K562 (cell line): Measurements from ENCODE around the gene PDE6B. TPM values are rescaled to one million over a fixed set of nuclear protein-coding genes. Genes with fewer than 3 reads are reported as not detected.
A peak's percentile ranks its signal among the peaks of the same experiment; 100 is the strongest.

Experiments used
- CBFA2T2 ChIP-seq: fragments of 450-650 bp; conservative IDR thresholded peaks from 2 replicates; pipeline ENCODE4 v1.6.1; 2017; ENCODE audit warnings: mild to moderate bottlenecking
- CCNT2 ChIP-seq: IDR thresholded peaks from 2 replicates; pipeline ENCODE4 v1.6.1; 2011; ENCODE audit warnings: borderline replicate concordance, low read depth, mild to moderate bottlenecking, moderate library complexity, mixed read lengths, low read length; ENCODE audit not compliant: insufficient read length; ENCODE audit errors: extremely low read depth
- CUX1 ChIP-seq: fragments of 200-800 bp; sonication (Bioruptor generic); IDR thresholded peaks from 2 replicates; pipeline ENCODE4 v1.6.1; 2016; ENCODE audit warnings: missing genetic modification characterization, missing compliant biosample characterization
- DMBX1 ChIP-seq: fragments of 250-450 bp; sonication (Bioruptor Pico); IDR thresholded peaks from 2 replicates; pipeline ENCODE4 v1.8.0; 2022; ENCODE audit warnings: inconsistent platforms, mild to moderate bottlenecking, moderate library complexity, borderline replicate concordance
- ETS1 ChIP-seq: conservative IDR thresholded peaks from 2 replicates; pipeline ENCODE4 v1.6.1; 2011; ENCODE audit warnings: low read depth, mild to moderate bottlenecking, low read length; ENCODE audit not compliant: control insufficient read depth
- ETV5 ChIP-seq: sonication (generic); formaldehyde crosslinking; IDR thresholded peaks from 2 replicates; pipeline ENCODE4 v1.4.0; 2020; ENCODE audit warnings: low read depth, mild to moderate bottlenecking, missing genetic modification reagents
- HIVEP1 ChIP-seq: fragments of 250-450 bp; sonication (Bioruptor Pico); IDR thresholded peaks from 2 replicates; pipeline ENCODE4 v1.4.0; 2020; ENCODE audit warnings: mild to moderate bottlenecking
- MEF2D ChIP-seq: conservative IDR thresholded peaks from 2 replicates; pipeline ENCODE4 v1.6.1; 2016; ENCODE audit warnings: low read depth, missing genetic modification characterization, missing compliant biosample characterization
- NFIX ChIP-seq: fragments of 250-450 bp; sonication (Bioruptor Pico); IDR thresholded peaks from 2 replicates; pipeline ENCODE4 v1.4.0; 2020; ENCODE audit warnings: low read depth, mild to moderate bottlenecking, moderate library complexity
- NR2C2 ChIP-seq, 2 experiments: fragments of 200-800 bp in 1 of 2; sonication (Bioruptor generic) in 1 of 2; sonication (generic) in 1 of 2; formaldehyde crosslinking in 1 of 2; IDR thresholded peaks; 2 replicates each; pipeline versions ENCODE4 v1.6.1 to v1.8.0; 2016 to 2022; ENCODE audit warnings: mild to moderate bottlenecking in 1 of 2, missing compliant biosample characterization in 1 of 2, missing genetic modification characterization in 1 of 2, missing genetic modification reagents in 1 of 2
- PHB ChIP-seq: fragments of 250-450 bp; sonication (Bioruptor Pico); IDR thresholded peaks from 2 replicates; pipeline ENCODE4 v1.5.0; 2021
- RNF2 ChIP-seq: sonication (generic); IDR thresholded peaks from 2 replicates; pipeline ENCODE4 v1.6.1; 2016
- SIX5 ChIP-seq, 2 experiments: IDR thresholded peaks; 2 replicates each; pipeline ENCODE4 v1.6.1; 2011; ENCODE audit warnings: low read length in 2 of 2, borderline replicate concordance in 1 of 2, low read depth in 1 of 2, mild to moderate bottlenecking in 1 of 2, moderate library complexity in 1 of 2; ENCODE audit not compliant: insufficient read depth in 1 of 2
- SMAD4 ChIP-seq: fragments of 250-450 bp; sonication (Bioruptor Pico); conservative IDR thresholded peaks from 2 replicates; pipeline ENCODE4 v1.8.0; 2021; ENCODE audit warnings: inconsistent platforms, mild to moderate bottlenecking, moderate library complexity
- TAF9B ChIP-seq: fragments of 450-650 bp; IDR thresholded peaks from 2 replicates; pipeline ENCODE4 v1.6.1; 2018; ENCODE audit warnings: mild to moderate bottlenecking; ENCODE audit not compliant: partially characterized antibody
- TCF3 ChIP-seq: sonication (generic); formaldehyde crosslinking; IDR thresholded peaks from 2 replicates; pipeline ENCODE4 v1.4.0; 2020; ENCODE audit warnings: mild to moderate bottlenecking, missing genetic modification reagents
- ZC3H8 ChIP-seq: fragments of 450-650 bp; IDR thresholded peaks from 2 replicates; pipeline ENCODE4 v1.6.1; 2017
- ZFP1 ChIP-seq: fragments of 450-650 bp; formaldehyde crosslinking; IDR thresholded peaks from 2 replicates; pipeline ENCODE4 v1.4.0; 2020; ENCODE audit warnings: mild to moderate bottlenecking, mixed read lengths
- ZNF277 ChIP-seq: fragments of 250-450 bp; sonication (Bioruptor Pico); IDR thresholded peaks from 2 replicates; pipeline ENCODE4 v1.8.0; 2022; ENCODE audit warnings: inconsistent platforms, mild to moderate bottlenecking, moderate library complexity, borderline replicate concordance
- ZNF324 ChIP-seq: fragments of 250-450 bp; sonication (Bioruptor Pico); IDR thresholded peaks from 2 replicates; pipeline ENCODE4 v1.4.0; 2020; ENCODE audit warnings: mild to moderate bottlenecking
- polyA plus RNA-seq, 8 experiments: library from polyadenylated mRNA; depleted of rRNA in 4 of 8; stranded (reverse) in 5 of 8; unstranded in 3 of 8; fragments of >200 nt; fragmentation: Nextera tagmentation in 2 of 8; fragmentation: Illumina TruSeq in 1 of 8; extraction: Ambion mirVana in 2 of 8; extraction: Trizol in 1 of 8; gene quantifications; 2 replicates each; pipeline versions ENCODE4 v1.2.1 to v1.2.3, GENCODE V29; 2011 to 2014; ENCODE audit warnings: inconsistent platforms in 1 of 8, missing spikeins in 1 of 8
- total RNA-seq, 7 experiments: library from RNA; depleted of rRNA in 6 of 7; stranded (reverse); fragments of >200 nt in 6 of 7; fragmentation: Illumina TruSeq in 2 of 7; extraction: Trizol in 2 of 7; gene quantifications; 2 replicates each; pipeline versions ENCODE4 v1.2.1 to v1.2.3, GENCODE V29; 2011 to 2021; ENCODE audit warnings: low replicate concordance in 1 of 7

The PDE6B gene
- total and polyA plus RNA-seq, 9 of the 15 experiments (the other 6 are each of a cell fraction or from before 2014, with no cell fraction given) = 0.04 TPM; not detected in 8

- peak; percentile 23 to 31; a peak in 1 of 4 replicates for TF ChIP-seq SIX5 (IDR thresholded peaks at IDR 0.05; ENCODE audit: borderline replicate concordance in 1 of 2, insufficient read depth in 1 of 2, low read depth in 1 of 2, low read length in 2 of 2)
- no peak for TF ChIP-seq ZC3H8
- no peak for TF ChIP-seq NFIX (CRISPR knock-in tag)
- TF ChIP-seq MEF2D = no peak
- TF ChIP-seq CUX1 = no peak
- TF ChIP-seq ETS1 = peak; percentile 77
- TF ChIP-seq SMAD4 (CRISPR knock-in tag) = no peak
- TF ChIP-seq TCF3 (CRISPR knock-in tag) = peak; percentile 5; the same call in 1 of the 2 replicates
- peak; percentile 27; the same call in 1 of the 2 replicates for TF ChIP-seq RNF2
- no peak for TF ChIP-seq TAF9B
- TF ChIP-seq ZNF324 (CRISPR knock-in tag) = no peak
- TF ChIP-seq NR2C2 (CRISPR knock-in tag; IDR thresholded peaks at IDR 0.05) = peak; percentile 99
- TF ChIP-seq NR2C2 (tag; IDR thresholded peaks at IDR 0.05) = peak; percentile 100
- TF ChIP-seq ETV5 = peak; percentile 38; the same call in 1 of the 2 replicates
- no peak for TF ChIP-seq PHB
- TF ChIP-seq ZFP1 (CRISPR knock-in tag) = no peak
- no peak for TF ChIP-seq HIVEP1 (CRISPR knock-in tag)
- TF ChIP-seq ZNF277 (CRISPR knock-in tag) = no peak
- peak; percentile 33 for TF ChIP-seq CBFA2T2
- no peak for TF ChIP-seq DMBX1
- peak; percentile 86 for TF ChIP-seq CCNT2
Observed at GRCh38 chr4:674172-675035, 49.0 kb downstream of the PDE6B start, which contains the start of the genes ATP5ME and MYL5 (continued).
